Tibial nerve (tissue), 4 donors: Measurements from ENCODE around the gene RAG2.

Experiments
- EP300 ChIP-seq, 2 donors: sonication (generic); formaldehyde crosslinking; IDR thresholded peaks; one replicate each; pipeline ENCODE4 v1.6.1; 2017; ENCODE audit warnings: antibody characterized with exemption in 2 of 2, mild to moderate bottlenecking in 1 of 2
- POLR2A ChIP-seq, 2 donors: fragments of 450-650 bp; IDR thresholded peaks; one replicate each; pipeline ENCODE4 v1.6.1; 2017; ENCODE audit warnings: antibody characterized with exemption in 2 of 2, mild to moderate bottlenecking in 2 of 2, moderate library complexity in 2 of 2
- TF ChIP-seq, protein P1 (sequence below), 5 experiments: fragments of 200-600 bp in 3 of 5; fragments of 450-650 bp in 2 of 5; sonication (generic) in 3 of 5; IDR thresholded peaks; one replicate each; pipeline ENCODE4 v1.5.1; 2016 to 2019; ENCODE audit warnings: antibody characterized with exemption in 5 of 5, mild to moderate bottlenecking in 3 of 5, moderate library complexity in 2 of 5

DNA sequence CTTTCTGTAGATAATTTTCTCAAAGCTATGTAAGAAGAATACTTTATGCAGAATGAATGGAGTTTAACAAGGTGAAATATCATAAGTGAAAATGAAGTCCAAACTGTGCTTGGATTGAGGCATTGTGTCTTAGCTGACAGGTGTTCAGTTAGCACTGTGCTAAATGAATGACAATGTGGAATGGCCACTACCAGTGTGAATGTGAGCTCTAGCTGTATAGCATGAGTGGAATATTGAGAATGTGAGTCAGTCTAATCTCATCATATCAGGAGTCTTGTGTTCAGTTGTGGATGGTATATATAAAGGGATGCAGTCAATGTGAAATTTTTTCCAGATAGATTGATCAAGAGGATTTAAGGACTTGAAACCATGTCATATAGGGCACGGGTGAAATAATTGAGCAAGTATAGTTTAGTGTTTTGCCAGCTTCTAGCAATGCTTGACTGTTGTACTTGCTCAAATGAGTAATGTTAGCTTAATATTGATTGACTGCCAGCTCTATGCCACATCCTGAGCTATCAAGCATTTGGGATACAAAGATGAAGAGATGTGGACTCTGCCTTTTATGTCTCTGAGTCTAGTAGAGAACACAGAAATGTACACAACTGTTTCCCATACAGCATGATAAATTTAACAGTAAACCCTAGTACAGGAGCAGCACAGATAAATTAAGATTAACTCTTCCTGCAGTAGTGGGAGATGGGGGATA lies 10.6 kb upstream of the RAG2 start:
- TF ChIP-seq, protein P1, sequence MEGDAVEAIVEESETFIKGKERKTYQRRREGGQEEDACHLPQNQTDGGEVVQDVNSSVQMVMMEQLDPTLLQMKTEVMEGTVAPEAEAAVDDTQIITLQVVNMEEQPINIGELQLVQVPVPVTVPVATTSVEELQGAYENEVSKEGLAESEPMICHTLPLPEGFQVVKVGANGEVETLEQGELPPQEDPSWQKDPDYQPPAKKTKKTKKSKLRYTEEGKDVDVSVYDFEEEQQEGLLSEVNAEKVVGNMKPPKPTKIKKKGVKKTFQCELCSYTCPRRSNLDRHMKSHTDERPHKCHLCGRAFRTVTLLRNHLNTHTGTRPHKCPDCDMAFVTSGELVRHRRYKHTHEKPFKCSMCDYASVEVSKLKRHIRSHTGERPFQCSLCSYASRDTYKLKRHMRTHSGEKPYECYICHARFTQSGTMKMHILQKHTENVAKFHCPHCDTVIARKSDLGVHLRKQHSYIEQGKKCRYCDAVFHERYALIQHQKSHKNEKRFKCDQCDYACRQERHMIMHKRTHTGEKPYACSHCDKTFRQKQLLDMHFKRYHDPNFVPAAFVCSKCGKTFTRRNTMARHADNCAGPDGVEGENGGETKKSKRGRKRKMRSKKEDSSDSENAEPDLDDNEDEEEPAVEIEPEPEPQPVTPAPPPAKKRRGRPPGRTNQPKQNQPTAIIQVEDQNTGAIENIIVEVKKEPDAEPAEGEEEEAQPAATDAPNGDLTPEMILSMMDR (IDR thresholded peaks at IDR 0.05) = no peak
- TF ChIP-seq POLR2A (IDR thresholded peaks at IDR 0.05) = no peak
- no peak for TF ChIP-seq EP300 (IDR thresholded peaks at IDR 0.05)
